HG02970 (cell line): ENCODE results near the gene METTL23.
"Not testable (repeated sequence)": the region's sequence is repeated elsewhere in the genome, so short reads cannot be mapped to it uniquely, and the experiment has no call there.

Source experiments
- ATAC-seq: cut with Tn5 transposase; IDR thresholded peaks from one replicate; pipeline ENCODE4 v1.9.1; 2021; ENCODE audit warnings: mild to moderate bottlenecking, moderate library complexity, moderate number of reproducible peaks; ENCODE audit not compliant: unreplicated experiment, low FRiP score

The METTL23 gene

DNA sequence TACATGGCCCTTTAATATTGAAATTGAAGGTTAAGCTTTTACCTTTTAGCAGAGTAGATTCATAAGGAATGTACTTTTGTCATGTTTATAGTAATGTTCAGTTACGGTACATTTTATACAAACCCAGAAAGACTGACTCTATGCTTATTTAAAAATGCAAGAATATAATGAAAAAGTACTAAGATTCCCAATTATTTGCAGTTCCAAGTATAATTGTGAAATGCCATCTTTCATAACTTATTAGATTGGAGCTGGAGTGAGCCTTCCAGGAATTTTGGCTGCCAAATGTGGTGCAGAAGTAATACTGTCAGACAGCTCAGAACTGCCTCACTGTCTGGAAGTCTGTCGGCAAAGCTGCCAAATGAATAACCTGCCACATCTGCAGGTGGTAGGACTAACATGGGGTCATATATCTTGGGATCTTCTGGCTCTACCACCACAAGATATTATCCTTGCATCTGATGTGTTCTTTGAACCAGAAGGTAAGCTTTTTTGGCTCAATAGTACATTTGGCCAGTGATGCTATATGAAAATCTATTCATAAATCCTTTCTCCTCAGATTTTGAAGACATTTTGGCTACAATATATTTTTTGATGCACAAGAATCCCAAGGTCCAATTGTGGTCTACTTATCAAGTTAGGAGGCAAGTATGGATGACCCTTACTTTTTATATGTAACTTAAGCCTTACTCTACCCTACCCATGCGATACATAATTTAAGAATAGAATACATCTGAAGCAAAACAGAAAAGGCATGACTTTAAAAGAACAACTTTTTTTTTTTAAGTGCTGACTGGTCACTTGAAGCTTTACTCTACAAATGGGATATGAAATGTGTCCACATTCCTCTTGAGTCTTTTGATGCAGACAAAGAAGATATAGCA, 6.3 kb downstream of the METTL23 start:
- no peak for ATAC-seq

DNA sequence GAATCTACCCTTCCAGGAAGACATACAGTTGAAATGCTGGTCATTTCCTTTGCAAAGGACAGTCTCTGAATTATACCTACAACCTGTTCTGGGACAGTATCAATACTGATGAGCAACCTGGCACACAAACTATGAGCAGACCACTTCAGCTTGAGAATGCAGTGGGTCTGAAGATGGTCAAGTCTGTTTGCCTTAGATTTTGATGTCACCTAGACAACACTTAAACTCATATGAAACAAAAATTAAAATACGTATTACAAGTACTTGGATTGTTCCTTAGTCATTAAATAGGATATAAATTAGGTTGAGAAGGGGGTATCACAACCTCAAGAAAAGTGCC, 6.9 kb downstream of the METTL23 start:
- no peak for ATAC-seq

DNA sequence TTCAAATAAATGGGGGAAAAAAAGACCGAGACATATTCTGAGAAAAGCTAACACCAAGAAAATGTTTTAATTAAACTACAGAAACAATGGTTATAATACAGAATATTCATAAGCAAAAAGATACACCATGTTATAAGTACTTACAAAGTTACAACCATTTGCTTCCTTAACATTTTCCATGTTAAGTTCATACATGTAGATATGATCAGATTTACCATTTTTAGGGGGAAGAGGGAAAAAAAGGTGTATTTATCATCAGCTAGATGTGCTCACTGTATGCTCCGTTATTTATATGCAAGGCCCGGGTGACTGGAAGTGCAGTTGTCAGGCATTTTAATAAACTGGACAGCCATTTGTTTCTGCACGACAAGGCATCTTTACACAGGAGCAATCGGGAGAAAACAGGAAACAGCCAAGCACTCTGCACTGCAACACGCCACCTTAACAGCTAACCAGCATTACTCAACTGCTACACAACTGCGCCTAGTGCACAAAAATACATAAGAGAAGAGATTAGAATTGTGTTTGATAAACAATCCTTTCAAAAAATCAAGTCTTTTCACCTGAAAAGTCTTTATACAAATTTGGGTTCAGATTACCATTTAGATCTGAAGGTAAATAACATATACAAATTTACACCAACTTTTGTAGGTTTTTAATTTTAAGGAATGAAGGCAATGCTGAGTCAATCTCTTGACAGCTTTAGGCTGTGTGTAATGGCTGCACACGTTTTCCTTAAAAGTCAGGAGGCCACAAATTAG, 7.6 kb downstream of the METTL23 start:
- no peak for ATAC-seq

DNA sequence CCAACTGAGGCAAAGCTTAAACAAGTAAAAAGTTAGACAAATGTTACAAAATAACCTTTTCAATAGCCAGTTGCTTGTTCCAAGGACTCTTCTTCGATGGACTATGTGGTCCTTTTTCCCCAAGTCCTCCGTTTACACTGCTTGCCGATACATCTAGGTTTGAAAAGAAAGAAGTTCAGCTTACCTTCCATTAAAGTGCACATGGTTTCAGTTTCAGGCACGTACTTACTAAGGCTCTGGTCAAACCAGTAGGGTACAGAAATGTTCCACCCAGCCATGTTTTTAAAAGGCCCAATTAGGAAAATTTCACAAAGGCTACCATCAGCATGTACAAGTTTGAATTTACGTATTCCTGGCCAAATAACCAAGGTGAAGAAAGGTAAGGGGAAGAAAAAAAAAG, 8.4 kb downstream of the METTL23 start:
- no peak for ATAC-seq

DNA sequence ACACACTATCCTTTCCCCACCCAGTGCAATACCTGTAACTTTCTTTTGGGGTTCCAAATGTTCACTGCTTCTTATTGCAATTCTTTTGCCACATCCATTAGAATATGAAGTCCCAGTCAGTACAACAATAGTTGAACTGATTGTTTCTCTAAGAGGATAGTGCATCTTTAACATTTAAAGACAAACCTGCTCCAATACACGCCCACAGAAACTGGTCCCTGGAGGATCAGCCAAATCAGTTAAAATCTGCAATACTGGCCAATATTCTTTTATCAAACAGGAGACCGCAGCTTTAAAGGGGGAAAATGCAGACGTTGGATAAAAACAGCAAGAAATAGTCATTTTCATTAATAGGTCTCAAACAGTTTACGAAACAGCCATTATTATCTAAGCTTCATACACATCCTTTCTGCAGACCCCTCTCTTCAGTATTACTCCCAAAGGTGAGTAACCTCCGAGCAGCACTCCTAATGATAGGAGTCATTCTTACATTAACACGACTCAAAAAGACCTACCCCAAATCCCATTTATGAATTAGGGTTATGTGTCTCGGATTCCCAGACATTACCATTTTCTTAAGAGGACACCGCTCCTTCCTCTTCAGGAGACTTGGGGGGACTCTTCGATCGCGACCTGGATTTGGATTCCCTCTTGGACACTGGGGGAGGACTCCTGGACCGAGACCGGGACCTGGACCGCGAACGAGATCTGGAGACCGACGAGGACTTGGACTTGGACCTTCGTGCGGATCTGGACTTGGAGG, 9.1 kb downstream of the METTL23 start:
- ATAC-seq, result no peak

DNA sequence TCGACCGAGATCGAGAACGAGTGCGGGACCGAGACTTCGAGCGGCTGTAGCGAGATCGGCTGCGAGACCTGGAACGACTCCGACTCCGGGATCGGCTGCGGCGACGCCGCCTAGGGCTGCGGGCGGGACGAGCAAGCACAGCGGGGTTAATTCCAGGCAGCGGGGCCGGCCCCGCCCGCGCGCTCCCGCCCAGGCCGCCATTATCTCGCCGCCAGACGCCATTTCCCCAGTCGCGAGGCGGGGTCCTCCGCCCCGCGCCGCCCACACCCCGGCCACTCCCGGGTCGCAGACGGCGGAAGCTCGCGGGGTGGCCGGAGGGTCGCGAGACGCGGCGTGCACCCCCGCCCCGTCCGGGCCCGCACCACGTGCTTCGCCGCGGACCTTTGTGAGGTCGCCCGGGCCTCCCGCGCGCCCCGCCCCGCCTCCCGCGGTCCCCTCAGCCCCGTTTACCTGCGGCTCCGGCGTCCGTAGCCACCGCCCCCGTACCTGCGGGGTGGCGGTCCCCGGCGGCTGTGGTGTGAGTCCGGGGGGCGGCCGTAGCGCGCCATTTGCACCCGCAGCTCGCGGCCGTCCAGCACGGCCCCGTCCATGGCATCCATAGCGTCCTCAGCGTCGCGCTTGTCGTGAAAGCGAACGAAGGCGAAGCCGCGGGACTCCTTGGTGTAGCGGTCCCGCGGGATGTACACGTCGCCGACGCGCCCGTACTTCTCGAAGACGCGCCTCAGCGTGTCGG, 9.9 kb downstream of the METTL23 start:
- peak; percentile 6 for ATAC-seq

DNA sequence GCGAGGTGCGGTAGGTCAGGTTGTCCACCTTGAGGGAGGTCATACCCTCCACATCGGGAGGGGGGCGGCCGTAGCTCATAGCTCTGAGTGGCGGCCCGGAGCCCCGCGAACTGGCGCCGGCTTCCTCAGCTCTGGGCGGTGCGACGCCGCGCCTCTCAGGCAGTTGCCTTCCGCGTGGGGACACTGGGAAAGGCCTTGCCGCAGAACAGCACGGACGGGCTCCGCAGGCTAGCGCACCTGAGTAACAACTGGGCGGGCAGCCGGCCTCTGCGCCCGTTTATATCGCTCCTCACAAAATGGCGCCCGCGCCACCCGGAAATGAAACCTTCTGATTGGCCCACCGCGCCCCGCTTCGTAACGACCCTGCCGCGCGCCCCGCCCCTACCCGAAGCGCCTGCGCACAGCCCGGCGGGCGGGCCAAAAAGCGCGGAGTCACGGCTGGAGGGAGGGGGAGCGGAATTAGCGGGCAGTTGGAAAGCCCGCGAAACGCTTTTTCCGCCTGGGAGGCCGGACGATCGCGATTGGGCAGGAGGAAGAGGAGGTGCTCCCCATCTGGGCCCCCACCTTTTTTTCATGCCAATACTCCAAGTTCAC, 10.5 kb downstream of the METTL23 start, which contains the start of gene SRSF2:
Gene SRSF2, minus strand, starts transcription at position 250 of the 594 bp plus-strand sequence. Its CDS starts 171 bp downstream, at position 79.
- peak; percentile 76 for ATAC-seq

DNA sequence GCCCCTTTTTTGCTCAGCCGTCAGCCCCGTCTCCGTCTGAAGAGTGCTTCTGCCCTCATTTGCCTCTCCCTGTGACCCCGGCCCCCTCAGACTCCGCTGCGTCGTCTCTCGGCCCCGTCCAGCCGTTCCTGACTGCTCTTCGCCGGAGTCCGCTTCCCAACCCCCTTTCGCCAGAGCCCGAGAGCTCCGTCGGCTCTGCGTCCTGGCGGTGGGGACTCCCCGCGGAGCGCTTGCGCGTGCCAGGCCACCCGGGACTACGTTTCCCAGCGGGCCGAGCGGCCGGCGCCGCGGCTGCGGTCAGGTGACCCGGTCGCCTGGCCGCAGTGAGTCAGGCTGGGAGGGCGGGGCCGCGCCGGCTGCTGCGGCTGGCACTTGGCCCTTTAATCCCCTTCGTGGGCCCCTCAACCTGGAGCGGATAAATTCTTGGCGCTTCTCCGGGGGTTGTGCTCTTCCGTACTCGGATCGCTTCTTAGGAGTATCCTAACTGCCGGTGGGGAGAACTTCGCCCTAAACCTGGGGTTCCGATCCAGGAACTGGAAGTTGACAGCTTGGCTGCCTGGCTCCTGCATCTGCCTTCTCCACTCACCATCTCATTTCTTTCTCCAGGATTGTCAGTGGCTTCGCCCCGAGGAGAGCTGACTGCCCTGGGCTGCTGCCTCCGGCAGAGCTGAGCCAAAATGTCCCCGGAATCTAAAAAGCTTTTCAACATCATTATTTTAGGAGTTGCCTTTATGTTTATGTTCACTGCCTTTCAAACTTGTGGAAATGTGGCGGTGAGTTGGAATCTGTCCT, 11.2 kb downstream of the METTL23 start, which contains the start of gene MFSD11:
Gene MFSD11, plus strand, starts transcription at position 444 of the 792 bp plus-strand sequence. Its CDS starts 234 bp downstream, at position 678.
- peak; percentile 48 for ATAC-seq

DNA sequence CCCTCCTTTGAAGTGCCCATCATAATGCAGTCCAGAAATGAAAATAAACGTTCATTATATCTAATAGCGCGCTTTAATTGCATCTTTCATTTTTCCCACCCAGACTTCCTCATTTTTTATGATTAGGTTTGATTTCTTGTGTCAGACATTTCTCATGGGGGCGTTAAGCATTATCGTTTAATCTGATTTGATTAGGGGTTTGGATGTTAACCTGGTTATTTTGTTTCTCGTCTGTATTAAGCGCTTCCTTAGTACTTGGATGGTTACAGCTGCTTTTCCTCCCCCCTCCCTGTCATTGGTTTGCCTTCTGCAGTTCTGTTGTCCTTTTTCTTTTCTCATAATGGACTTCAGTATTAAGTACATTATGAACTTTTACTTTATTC, 11.8 kb downstream of the METTL23 start:
- ATAC-seq, result no peak

DNA sequence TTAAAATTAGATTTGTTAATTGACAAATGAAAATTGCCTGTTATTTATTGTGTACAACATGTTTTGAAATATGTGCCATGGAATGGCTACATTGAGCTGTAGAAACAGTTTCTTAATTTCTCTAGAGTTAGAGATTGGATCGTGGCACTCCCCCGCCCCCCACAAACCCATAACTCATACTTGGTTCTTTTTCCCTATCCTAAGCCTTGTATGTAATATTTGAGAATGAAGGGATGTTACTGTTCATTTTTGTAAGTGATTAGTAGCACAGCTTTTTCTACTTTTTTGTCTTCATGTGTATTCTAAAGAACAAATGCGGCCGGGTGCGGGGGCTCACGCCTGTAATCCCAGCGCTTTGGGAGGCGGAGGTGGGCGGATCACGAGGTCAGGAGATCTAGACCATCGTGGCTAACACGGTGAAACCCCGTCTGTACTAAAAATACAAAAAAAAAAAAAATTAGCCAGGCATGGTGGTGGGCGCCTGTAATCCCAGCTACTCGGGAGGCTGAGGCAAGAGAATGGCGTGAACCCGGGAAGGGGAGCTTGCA, 13.0 kb downstream of the METTL23 start:
- not testable (repeated sequence) for ATAC-seq

DNA sequence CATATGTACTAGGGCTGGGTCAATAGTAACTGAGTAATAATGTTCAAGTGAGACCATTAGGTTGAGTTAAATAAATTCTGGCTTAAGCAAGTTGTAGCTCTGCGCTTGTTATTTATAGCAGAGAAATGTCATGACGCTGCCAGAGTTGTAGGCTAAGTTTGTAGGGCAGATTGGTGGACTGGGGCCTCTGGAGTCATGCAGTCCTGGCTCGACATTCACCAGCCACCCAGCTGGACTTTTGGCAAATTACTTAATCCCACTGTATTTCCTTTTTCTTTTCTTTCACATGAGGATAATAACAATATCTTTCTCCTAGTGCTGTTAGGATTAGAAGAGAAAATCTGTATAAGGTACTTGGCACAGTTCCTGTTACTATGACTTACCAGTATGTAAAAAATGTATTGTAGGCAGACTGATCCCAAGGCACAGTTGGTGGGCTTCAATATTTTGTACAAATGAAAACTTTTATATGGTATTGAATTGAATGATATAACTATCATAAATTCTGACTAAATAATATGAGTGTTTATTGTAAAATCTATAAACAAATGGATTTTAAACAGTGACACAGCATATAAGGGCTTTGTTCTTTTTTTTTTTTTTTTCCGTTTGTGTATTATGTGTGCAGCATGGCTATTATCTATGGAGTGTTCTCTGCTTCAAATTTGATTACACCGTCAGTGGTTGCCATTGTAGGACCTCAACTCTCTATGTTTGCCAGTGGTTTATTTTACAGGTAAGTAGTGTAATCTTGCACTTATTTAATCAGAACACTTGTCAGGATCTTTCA, 13.9 kb downstream of the METTL23 start:
- no peak for ATAC-seq

DNA sequence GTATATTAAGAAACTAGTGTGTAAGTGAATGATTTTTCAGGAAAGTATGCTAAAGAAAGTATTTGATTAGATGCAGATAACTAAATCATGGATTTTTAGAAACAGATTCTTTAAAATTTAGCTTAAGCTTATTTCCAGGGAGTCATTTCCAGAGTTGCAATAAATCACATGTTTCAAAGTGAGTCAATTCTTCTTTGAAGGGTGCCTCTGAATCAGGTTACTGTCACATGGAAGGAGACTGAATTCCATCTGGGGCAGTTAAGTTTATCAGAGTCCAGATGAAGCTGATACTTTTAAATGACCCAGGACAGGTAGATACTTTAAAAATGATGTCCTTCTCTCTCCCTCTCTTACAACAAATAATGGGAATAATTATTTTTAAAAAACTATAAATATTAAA, 16.3 kb downstream of the METTL23 start:
- ATAC-seq, result no peak

DNA sequence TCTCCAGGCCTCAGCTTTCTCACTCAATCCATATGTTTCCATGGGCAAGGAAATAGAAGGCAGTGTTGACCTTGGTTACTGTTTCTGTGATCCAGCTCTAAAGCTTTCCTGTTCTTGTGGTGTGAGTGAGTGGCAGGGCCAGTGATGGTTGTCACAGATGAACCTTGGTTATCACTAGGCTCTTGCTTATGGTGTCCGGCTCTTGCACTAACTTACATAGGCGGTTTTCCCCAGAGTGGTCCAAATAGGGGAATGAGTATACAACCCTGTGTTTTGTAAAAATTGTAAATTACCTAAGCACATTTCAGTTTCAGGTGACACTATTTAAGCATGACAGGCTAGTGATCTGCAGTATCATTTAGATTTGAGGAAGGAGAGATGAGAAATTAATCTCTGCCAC, 18.1 kb downstream of the METTL23 start:
- no peak for ATAC-seq

DNA sequence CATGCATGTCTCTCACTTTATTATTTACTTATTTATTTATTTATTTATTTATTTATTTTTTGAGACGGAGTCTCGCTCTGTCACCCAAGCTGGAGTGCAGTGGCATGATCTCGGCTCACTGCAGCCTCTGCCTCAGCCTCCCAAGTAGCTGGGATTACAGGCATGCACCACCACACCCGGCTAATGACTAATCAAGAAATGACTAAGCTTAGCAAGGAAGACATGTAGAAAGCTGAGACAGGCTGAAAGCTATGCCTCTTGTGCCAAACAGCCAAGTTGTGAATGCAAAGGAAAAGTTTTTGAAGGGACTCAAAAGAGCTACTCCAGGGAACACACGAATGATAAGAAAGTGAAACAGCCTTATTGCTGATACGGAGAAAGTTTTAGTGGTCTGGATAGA, 19.1 kb downstream of the METTL23 start:
- ATAC-seq, result not testable (repeated sequence)

DNA sequence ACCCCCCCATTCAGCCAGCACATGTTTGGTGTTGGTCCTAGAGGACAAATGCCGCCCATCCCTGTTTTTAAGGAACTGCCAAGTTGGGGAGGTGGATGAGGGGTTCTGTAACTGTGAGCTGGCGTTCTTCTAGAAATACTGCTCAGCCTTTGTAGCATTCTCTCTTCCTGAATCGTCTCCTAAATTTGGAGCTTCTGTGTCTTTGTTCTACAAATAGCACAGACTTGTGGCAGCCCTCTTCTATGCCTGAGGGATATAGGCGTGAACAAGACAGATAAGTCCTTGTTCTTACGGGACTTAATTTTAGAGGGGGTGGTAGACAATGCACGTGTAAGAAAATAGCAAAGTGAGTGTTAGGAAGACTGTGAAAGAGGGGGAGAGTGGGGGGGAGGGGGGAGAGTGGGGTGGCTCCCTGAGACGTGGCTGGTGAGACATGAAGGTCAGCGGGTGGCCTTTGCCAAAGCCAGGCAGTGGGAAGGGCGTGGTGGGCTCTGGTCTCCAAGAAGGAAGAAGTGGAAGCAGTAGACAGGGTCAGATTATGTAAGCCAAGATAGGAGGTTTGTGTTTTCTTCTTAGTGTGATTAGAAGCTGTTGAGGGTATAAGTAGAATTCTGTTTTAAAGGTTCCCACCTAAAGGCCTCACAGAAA, 21.2 kb downstream of the METTL23 start:
- no peak for ATAC-seq

DNA sequence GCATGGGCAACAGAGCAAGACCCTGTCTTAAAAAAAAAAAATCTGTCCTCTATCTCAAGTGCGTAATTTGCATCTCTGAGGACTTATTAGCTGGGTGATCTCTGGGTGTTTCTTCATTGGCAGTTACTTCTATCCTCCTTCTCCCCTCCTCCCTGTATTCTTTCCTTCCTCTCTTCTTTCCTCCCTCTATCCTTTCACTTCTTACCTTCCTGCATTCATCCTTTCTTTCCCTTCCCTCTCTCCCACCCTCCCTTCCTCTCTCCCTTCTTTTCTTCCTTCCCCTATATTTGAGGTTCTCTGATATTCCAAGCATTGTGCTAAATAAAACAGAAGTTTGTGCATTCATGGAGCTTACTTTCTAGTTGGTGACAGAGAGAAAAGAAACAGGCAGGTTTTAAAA, 22.0 kb downstream of the METTL23 start:
- no peak for ATAC-seq

DNA sequence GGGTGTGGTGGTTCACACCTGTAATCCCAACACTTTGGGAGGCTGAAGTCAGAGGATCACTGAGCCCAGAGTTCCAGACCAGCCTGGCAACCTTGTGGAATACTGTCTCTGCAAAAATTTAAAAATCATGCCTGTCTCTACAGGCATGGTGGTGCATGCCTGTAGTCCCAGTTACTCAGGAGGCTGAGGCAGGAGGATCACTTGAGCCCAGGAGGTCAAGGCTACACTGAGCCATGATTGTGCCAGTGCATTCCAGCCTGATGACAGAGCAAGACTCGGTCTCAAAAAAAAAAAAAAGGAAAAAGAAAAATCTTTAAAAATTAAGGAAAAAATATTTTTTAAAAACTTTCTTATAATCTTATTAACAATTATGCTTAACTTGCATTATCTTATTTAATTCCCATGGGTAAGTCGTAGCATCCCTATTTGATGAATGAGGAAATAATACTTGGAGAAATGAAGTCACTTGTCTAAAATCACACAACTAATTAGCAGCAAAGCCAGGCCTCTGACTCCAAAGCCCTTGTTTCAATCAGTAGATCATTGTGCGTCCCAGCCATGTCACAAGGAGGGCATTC, 24.9 kb downstream of the METTL23 start:
- no peak for ATAC-seq
